Mucosa of descending colon (tissue), 3 donors: ENCODE measurements around the gene TFDP1. TPM values are rescaled to one million over a fixed set of nuclear protein-coding genes. Genes with fewer than 3 reads are reported as not detected.
"Not testable (repeated sequence)": the region's sequence is repeated elsewhere in the genome, so short reads cannot be mapped to it uniquely, and the experiment has no call there.

ENCODE experiments used
- ATAC-seq: fragments of 200-7000 bp; cut with Tn5 transposase; one replicate; pipeline ENCODE4 v1.9.1; 2020; ENCODE audit warnings: mild to moderate bottlenecking, moderate library complexity
- DNase-seq, 3 donors: peaks; one replicate each; pipeline ENCODE4 v3.0.0-alpha.2; 2020
- H3K36me3 ChIP-seq: fragments of 200-600 bp; one replicate; pipeline ENCODE4 v1.8.0; 2021; ENCODE audit warnings: low read depth, mild to moderate bottlenecking
- H3K4me1 ChIP-seq: fragments of 200-600 bp; one replicate; pipeline ENCODE4 v1.8.0; 2021; ENCODE audit warnings: low read depth, mild to moderate bottlenecking
- H3K4me3 ChIP-seq: fragments of 200-600 bp; one replicate; pipeline ENCODE4 v1.8.0; 2021; ENCODE audit warnings: mild to moderate bottlenecking
- H3K9me3 ChIP-seq: fragments of 200-600 bp; one replicate; pipeline ENCODE4 v1.8.0; 2021; ENCODE audit warnings: mild to moderate bottlenecking
- intact Hi-C, 2 donors: fragments of 100-400 bp; cut with DNase I in 1 of 2; cut with micrococcal nuclease in 1 of 2; formaldehyde crosslinking; loops; one replicate each; pipeline versions ENCODE4 v1.11.0 to v1.11.1; 2022; cut with DNase I, micrococcal nuclease
- total RNA-seq, 3 donors: library from RNA; stranded (reverse); fragmentation: NEBNext Ultra II Directional in 2 of 3; extraction: Animal tissue kit (Norgen Biotek cat#: 25700) in 2 of 3; gene quantifications; one replicate each; pipeline versions ENCODE4 v1.2.1 to v1.2.4, GENCODE V29; 2021 to 2023
- TF ChIP-seq, protein P1 (sequence below): fragments of 200-600 bp; IDR thresholded peaks from one replicate; pipeline ENCODE4 v1.8.0; 2022; ENCODE audit warnings: antibody characterized with exemption, mild to moderate bottlenecking
- donor health status: DM: no; HTN: no; CAD: no; lungs with moderate emphysema.
- donor health status: DM: no; HTN: no; CAD: no.
- donor health status: DM: no; HTN: yes; CAD: no.

TFDP1 gene
- total RNA-seq, 3 donors from 2014 or later = 52.7 to 66.4 (median 54.3) TPM

DNA sequence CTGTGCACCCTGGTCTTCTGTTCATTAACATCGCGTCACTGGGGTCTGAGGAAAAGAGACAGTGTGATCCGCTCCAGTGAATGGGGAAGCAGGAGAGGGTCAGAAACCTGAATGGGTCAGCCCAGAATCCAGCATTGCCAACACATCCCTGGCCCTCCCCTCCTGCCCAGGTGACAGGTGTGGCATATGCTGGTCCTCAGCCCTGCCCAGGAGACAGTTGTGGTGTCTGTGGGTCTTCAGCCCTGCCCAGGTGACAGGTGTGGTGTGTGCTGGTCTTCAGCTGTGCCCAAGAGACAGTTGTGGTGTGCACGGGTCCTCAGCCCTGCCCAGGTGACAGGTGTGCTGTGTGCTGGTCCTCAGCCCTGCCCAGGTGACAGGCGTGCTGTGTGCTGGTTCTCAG lies 8.0 kb downstream of the TFDP1 start:
- H3K9me3 ChIP-seq = no peaks in the 10 kb centered on the region
- DNase-seq = no peak
- ATAC-seq = no peak
- no peak overlapping the region for H3K4me3 ChIP-seq
- intact Hi-C loops = no loop called here
- H3K36me3 ChIP-seq = no peaks in the 10 kb centered on the region
- TF ChIP-seq, protein P1, sequence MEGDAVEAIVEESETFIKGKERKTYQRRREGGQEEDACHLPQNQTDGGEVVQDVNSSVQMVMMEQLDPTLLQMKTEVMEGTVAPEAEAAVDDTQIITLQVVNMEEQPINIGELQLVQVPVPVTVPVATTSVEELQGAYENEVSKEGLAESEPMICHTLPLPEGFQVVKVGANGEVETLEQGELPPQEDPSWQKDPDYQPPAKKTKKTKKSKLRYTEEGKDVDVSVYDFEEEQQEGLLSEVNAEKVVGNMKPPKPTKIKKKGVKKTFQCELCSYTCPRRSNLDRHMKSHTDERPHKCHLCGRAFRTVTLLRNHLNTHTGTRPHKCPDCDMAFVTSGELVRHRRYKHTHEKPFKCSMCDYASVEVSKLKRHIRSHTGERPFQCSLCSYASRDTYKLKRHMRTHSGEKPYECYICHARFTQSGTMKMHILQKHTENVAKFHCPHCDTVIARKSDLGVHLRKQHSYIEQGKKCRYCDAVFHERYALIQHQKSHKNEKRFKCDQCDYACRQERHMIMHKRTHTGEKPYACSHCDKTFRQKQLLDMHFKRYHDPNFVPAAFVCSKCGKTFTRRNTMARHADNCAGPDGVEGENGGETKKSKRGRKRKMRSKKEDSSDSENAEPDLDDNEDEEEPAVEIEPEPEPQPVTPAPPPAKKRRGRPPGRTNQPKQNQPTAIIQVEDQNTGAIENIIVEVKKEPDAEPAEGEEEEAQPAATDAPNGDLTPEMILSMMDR = no peak
- H3K4me1 ChIP-seq = no peaks in the 10 kb centered on the region

DNA sequence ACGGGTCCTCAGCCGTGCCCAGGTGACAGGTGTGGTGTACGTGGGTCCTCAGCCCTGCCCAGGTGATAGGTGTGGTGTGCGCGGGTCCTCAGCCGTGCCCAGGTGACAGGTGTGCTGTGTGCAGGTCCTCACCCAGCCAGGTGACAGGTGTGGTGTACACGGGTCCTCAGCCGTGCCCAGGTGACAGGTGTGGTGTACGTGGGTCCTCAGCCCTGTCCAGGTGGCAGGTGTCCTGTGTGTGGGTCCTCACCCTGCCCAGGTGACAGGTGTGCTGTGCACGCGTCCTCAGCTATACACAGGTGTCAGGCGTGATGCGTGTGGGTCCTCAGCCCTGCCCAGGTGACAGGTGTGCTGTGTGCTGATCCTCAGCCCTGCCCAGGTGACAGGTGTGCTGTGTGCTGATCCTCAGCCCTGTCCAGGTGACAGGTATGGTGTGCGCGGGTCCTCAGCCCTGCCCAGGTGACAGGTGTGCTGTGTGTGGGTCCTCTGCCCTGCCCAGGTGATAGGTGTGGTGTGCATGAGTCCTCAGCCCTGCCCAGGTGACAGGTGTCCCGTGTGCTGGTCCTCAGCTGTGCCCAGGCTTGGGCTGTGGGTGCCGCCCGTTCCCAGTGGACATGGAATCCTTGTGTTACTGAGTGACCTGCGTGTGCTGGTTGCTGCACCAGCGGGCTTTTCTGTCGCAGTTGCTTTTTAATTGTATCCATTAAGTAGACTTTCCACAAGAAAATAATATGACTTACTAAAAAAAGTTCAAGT lies 9.7 kb downstream of the TFDP1 start:
- ATAC-seq, DNase-seq, H3K36me3 ChIP-seq, H3K9me3 ChIP-seq, H3K4me3 ChIP-seq, H3K4me1 ChIP-seq, intact Hi-C loops: not testable (repeated sequence)

DNA sequence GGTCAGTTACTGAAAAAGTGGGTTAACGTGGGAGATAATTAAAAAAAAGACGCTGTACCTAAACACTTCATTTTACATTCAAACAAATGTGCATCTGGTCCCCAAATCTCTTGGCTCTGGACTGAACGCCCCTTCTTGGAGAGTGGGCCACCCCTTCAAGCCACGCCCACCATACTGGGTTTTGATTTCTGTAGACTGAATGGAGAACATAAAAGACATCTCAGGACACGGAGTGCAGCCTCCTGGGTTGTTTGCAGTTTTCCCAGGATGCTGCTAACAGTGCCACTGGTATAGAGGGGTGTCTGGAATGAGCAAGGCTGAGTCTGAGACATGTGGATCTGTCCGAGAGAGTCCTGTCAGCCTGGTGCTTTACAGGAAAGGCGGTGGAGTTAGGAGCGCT lies 10.6 kb downstream of the TFDP1 start:
- no peaks in the 10 kb centered on the region for H3K36me3 ChIP-seq
- TF ChIP-seq, protein P1 = no peak
- no peaks in the 10 kb centered on the region for H3K9me3 ChIP-seq
- H3K4me3 ChIP-seq = no peak overlapping the region
- intact Hi-C loops = no loop called here
- no peaks in the 10 kb centered on the region for H3K4me1 ChIP-seq
- no peak for ATAC-seq
- no peak for DNase-seq

DNA sequence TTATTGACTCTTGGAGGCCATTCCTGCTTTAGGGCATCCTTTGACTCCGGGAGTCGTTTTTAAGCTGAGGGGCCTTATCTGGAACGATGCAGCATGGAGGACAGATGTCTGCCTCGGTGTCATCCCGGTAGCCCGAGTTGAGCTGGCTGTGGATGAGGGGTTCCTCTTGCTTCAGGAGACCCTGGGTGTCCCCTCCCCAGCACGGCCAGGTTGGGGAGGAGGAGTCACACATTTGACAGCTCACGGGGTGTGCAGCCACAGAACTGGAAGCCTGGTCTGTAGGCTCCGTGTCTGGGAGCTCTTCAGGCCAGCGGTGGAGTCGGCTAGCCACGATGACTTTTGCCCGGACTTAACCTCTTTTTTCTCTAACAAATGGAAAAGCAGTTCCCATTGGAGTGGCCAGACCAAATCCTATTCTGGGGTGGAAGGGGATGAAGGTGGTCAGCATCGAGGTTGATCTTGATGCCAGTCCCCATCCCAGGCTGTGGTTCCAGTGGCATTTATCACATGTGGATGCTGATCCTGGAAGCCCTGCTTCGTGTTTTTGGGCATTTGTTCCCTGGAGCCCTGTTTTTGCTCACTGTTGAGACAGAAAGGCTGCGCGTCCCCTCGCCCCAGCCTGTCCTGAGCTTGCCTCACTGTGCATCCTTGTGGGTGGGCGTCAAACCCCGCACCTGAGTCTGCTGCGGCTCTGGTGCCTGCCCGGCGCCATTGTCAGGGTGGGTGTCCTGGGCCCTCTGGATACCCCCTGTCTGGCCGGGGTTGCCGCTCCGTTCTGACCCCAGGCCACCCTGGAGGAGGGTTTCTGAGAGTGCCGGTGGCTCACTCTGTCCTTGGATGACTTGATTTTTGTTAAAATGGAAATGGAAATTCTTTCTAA lies 12.0 kb downstream of the TFDP1 start:
- TF ChIP-seq, protein P1 = no peak
- Histone ChIP-seq H3K4me1 (no peaks in the 10 kb centered on the region), H3K36me3 (no peaks in the 10 kb centered on the region), H3K4me3 (no peak overlapping the region), H3K9me3 (no peaks in the 10 kb centered on the region)
- intact Hi-C loops = no loop called here
- DNase-seq = no peak
- ATAC-seq = no peak

DNA sequence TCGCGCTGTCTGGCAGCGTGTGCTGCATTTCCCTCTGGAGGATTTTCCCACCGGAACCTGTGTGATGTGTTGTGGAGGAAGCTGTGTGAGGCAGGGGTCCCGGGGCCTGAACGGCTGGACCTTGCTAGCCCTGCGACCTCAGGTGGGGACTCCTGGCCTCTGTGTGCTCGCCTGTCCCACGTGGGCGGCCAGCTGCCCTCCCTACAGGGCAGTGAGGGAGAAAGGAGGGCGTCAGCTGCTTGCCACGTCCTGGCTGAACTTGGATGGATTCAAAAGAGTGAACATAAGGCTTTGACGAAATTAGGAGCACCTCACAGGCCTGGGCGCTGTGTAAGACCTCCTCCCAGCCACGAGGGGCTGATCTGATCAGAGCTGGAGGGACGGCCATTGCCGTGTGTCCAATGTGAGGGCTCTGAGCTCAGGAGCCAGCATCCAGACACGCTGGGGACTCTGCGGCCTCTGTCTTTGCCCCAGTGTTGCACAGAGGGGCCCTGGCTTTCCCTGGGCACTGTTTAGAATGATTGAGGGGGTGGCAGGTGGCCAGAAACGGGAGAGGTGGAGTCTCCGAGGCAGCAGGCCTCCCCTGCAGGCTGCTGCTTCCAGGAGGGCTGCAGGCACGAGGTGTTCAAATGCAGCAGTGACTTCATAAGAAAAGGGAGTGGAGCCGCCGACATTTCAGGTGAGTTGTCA lies 13.0 kb downstream of the TFDP1 start:
- no peak overlapping the region for H3K4me3 ChIP-seq
- intact Hi-C loops = no loop called here
- TF ChIP-seq, protein P1 = no peak
- no peaks in the 10 kb centered on the region for H3K9me3 ChIP-seq
- DNase-seq (no peak), ATAC-seq (no peak)
- no peaks in the 10 kb centered on the region for H3K36me3 ChIP-seq
- H3K4me1 ChIP-seq = no peaks in the 10 kb centered on the region

DNA sequence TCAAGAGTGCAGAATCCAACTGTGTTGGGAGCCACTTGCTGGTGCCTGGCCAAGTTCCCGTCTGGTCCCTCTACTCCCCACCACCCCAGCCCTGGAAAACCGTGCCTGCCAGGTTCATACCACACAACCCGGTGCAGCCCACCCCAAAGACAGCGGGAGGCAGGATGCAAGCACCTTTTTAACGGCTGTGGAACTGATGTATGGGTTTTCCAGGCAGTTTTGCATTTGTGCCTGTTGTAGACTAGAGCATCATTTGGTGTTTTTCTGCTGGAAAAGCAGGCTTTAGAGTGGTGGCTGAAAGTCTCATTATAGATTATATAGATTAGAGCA lies 13.5 kb downstream of the TFDP1 start:
- intact Hi-C loops = no loop called here
- no peak overlapping the region for H3K4me3 ChIP-seq
- H3K36me3 ChIP-seq = no peaks in the 10 kb centered on the region
- TF ChIP-seq, protein P1 = no peak
- no peaks in the 10 kb centered on the region for H3K4me1 ChIP-seq
- DNase-seq (no peak), ATAC-seq (no peak)
- no peaks in the 10 kb centered on the region for H3K9me3 ChIP-seq
